ENCODE measurements around the gene MISP3. TPM values are rescaled to one million over a fixed set of nuclear protein-coding genes. Genes with fewer than 3 reads are reported as not detected.
"Not testable (repeated sequence)": the region's sequence is repeated elsewhere in the genome, so short reads cannot be mapped to it uniquely, and the experiment has no call there.

MISP3 gene
- total and polyA plus RNA-seq, 5 experiments from 2014 or later = 0.36 to 1.4 (median 0.59) TPM

- Mint-ChIP-seq H3K9me3 (no peaks in the 10 kb centered on the region), H3K27me3 (no peaks in the 10 kb centered on the region), H3K36me3 (peaks cover 0 to 85% (median 6%) of the 10 kb centered on the region in 3 donors), H3K27ac (peak overlapping the region in 5 of 10 donors; percentile 29 to 78 (median 58)), H3K4me3 (no peak overlapping the region), H3K4me1 (peaks cover 3 to 38% (median 19%) of the 10 kb centered on the region in 4 donors)
- no peak for DNase-seq
- ATAC-seq = no peak
- POLR2A ChIA-PET = interaction anchor here (0.7 kb wide), 1 partner anchor 10 kb away, joined by 4 read pairs; no protein-coding TSS in a partner anchor
Observed at GRCh38 chr19:14039181-14039580, 33.4 kb upstream of the MISP3 start.

DNA sequence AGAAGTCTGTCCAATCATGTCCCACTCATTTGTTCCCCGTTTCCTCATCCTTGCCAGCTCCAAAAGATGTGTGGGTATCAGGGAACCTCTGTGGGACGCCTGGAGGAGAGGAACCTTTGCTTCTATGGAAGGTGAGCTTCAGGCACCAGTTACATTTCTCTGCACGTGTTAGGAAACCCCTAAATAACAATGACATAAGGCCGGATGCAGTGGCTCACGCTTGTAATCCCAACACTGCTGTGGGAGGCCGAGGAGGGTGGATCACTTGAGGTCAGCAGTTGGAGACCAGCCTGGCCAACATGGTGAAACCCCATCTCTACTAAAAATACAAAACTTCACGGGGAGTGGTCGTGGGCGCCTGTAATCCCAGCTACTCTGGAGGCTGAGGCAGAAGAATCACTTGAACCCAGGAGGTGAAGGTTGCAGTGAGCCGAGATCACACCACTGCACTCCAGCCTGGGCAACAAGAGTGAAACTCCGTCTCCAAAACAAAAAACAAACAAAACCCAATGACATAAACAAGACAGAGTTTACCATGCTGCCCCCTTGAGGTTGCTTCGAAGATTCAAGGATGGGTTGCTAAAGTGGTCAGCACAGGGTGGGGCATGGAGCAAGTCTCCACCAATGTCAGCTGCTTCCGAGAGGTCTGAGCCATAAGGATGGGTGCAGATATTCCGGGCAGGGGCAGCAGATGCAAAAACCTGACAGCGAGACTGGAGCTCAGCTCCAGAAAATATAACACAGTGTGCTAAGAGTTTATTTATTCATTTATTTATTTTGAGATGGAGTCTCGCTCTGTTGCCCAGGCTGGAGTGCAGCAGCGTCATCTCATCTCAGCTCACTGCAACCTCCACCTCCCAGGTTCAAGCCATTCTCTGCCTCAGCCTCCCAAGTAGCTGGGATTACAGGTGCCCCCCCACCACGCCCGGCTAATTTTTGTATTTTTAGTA is 29.7 kb upstream of the MISP3 start:
- DNase-seq (peak in 7 of 10 donors; percentile 24 to 48 (median 37)), ATAC-seq (peak; percentile 54 to 70)
- peaks cover 2 to 25% (median 14%) of the 10 kb centered on the region in 4 donors for H3K4me1 Mint-ChIP-seq
- not testable (repeated sequence) for H3K27me3 Mint-ChIP-seq, H3K9me3 Mint-ChIP-seq
- POLR2A ChIA-PET = interaction anchor here (0.7 to 1.5 kb wide), 4 partner anchors 11 to 164 kb away, joined by 3 to 7 read pairs (median 4); partner anchors contain the start of gene IL27RA
- peak overlapping the region; percentile 72 to 95 (median 87) for H3K27ac Mint-ChIP-seq
- peaks cover 0 to 88% (median 6%) of the 10 kb centered on the region in 3 donors for H3K36me3 Mint-ChIP-seq
- H3K4me3 Mint-ChIP-seq = peak overlapping the region in 1 of 10 donors; percentile 48

GRCh38 chr19:14047866-14048265 is 24.7 kb upstream of the MISP3 start:
- H3K4me1 Mint-ChIP-seq = peaks cover 3 to 13% (median 9%) of the 10 kb centered on the region in 4 donors
- not testable (repeated sequence) for H3K27me3 Mint-ChIP-seq, H3K4me3 Mint-ChIP-seq, DNase-seq, H3K9me3 Mint-ChIP-seq, ATAC-seq, H3K27ac Mint-ChIP-seq
- POLR2A ChIA-PET = interaction anchor here (0.7 to 1.7 kb wide), 6 partner anchors 16 to 167 kb away, joined by 3 to 5 read pairs (median 4); partner anchors contain the start of genes DCAF15, IL27RA and RFX1
- H3K36me3 Mint-ChIP-seq = peaks cover 0 to 87% (median 25%) of the 10 kb centered on the region in 3 donors

- POLR2A ChIA-PET = interaction anchor here (0.7 to 1.7 kb wide), 7 partner anchors 17 to 259 kb away, joined by 3 to 5 read pairs (median 4); partner anchors contain the start of genes DCAF15, IL27RA and RFX1
- Mint-ChIP-seq H3K27me3 (no peaks in the 10 kb centered on the region), H3K27ac (peak overlapping the region in 8 of 10 donors; percentile 13 to 82 (median 72)), H3K36me3 (peaks cover 0 to 88% (median 27%) of the 10 kb centered on the region in 3 donors), H3K4me1 (peaks cover 1 to 12% (median 7%) of the 10 kb centered on the region in 4 donors), H3K4me3 (no peak overlapping the region), H3K9me3 (peaks cover 0 to 2% (median 0%) of the 10 kb centered on the region in 9 donors)
- DNase-seq (peak; percentile 54 to 81 (median 70)), ATAC-seq (peak; percentile 72 to 89)
Observed at GRCh38 chr19:14048443-14049153, 24.0 kb upstream of the MISP3 start.

GRCh38 chr19:14050512-14050911 is 22.1 kb upstream of the MISP3 start:
- Mint-ChIP-seq H3K9me3 (peaks cover 0 to 2% (median 0%) of the 10 kb centered on the region in 9 donors), H3K4me3 (no peak overlapping the region), H3K4me1 (peaks cover 3 to 19% (median 10%) of the 10 kb centered on the region in 4 donors), H3K36me3 (peaks cover 0 to 82% (median 27%) of the 10 kb centered on the region in 3 donors), H3K27me3 (no peaks in the 10 kb centered on the region), H3K27ac (peak overlapping the region in 4 of 10 donors; percentile 19 to 71 (median 51))
- DNase-seq (no peak), ATAC-seq (no peak)
- POLR2A ChIA-PET = interaction anchor here (0.6 to 0.7 kb wide), 2 partner anchors 276 to 301 kb away, joined by 4 to 5 read pairs; partner anchors contain the start of gene C19orf53

- ATAC-seq, H3K27ac Mint-ChIP-seq, DNase-seq, H3K9me3 Mint-ChIP-seq, H3K4me3 Mint-ChIP-seq, POLR2A ChIA-PET, H3K27me3 Mint-ChIP-seq: not testable (repeated sequence)
- H3K4me1 Mint-ChIP-seq = peaks cover 1 to 19% (median 9%) of the 10 kb centered on the region in 4 donors
- peaks cover 0 to 77% (median 27%) of the 10 kb centered on the region in 3 donors for H3K36me3 Mint-ChIP-seq
Observed at GRCh38 chr19:14050961-14051360, 21.6 kb upstream of the MISP3 start.

GRCh38 chr19:14051980-14052379 is 20.6 kb upstream of the MISP3 start:
- H3K27ac Mint-ChIP-seq = peak overlapping the region in 2 of 10 donors; percentile 65 to 88
- no peak for DNase-seq
- no peak overlapping the region for H3K4me3 Mint-ChIP-seq

DNA sequence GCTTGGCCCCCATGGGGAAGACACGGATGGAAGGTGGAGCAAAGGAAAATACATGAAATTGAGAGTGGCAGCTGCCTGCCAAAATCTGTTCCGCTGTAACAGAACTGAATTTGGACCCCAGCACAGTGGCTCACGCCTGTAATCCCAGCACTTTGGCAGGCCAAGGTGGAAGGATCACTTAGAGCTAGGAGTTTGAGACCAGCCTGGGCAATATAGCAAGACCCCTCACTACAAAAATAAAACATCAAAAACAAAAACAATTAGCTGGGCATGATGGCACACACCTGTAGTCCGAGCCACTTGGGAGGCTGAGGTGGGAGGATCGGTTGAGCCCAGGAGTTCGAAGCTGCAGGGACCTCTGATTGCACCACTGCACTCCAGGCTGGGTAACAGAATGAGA is 20.1 kb upstream of the MISP3 start:
- Mint-ChIP-seq H3K9me3 (peaks cover 0 to 2% (median 0%) of the 10 kb centered on the region in 9 donors), H3K27ac (peak overlapping the region in 3 of 10 donors; percentile 43 to 88 (median 65)), H3K4me1 (peaks cover 4 to 14% (median 8%) of the 10 kb centered on the region in 4 donors), H3K27me3 (peaks cover 0 to 4% (median 0%) of the 10 kb centered on the region in 5 donors), H3K4me3 (no peak overlapping the region), H3K36me3 (peaks cover 0 to 64% (median 25%) of the 10 kb centered on the region in 3 donors)
- ATAC-seq = no peak
- DNase-seq = no peak
- POLR2A ChIA-PET = interaction anchor here (0.7 to 2.0 kb wide), 5 partner anchors 10 to 181 kb away, joined by 3 to 5 read pairs (median 3); partner anchors contain the start of genes IL27RA and RFX1

More at GRCh38 chr19:14051980-14052379, 20.6 kb upstream of the MISP3 start:
- peaks cover 3 to 12% (median 8%) of the 10 kb centered on the region in 4 donors for H3K4me1 Mint-ChIP-seq
- peaks cover 0 to 68% (median 25%) of the 10 kb centered on the region in 3 donors for H3K36me3 Mint-ChIP-seq
- H3K27me3 Mint-ChIP-seq = peaks cover 0 to 3% (median 0%) of the 10 kb centered on the region in 5 donors
- H3K9me3 Mint-ChIP-seq = peaks cover 0 to 2% (median 0%) of the 10 kb centered on the region in 9 donors
- ATAC-seq = no peak
- POLR2A ChIA-PET = interaction anchor here (0.7 to 2.0 kb wide), 2 partner anchors 19 to 20 kb away, joined by 3 to 5 read pairs; partner anchors contain the start of gene IL27RA

- Mint-ChIP-seq H3K9me3 (peaks cover 0 to 2% (median 0%) of the 10 kb centered on the region in 9 donors), H3K4me1 (peaks cover 4 to 18% (median 12%) of the 10 kb centered on the region in 4 donors), H3K4me3 (peak overlapping the region in 1 of 10 donors; percentile 55), H3K27me3 (peaks cover 0 to 9% (median 3%) of the 10 kb centered on the region in 5 donors), H3K27ac (peak overlapping the region in 3 of 10 donors; percentile 37 to 85 (median 47)), H3K36me3 (peaks cover 0 to 59% (median 25%) of the 10 kb centered on the region in 3 donors)
- DNase-seq = no peak
- POLR2A ChIA-PET = interaction anchor here (1.2 to 2.0 kb wide), 4 partner anchors 11 to 182 kb away, joined by 3 to 5 read pairs (median 3); partner anchors contain the start of genes IL27RA and RFX1
- no peak for ATAC-seq
Observed at GRCh38 chr19:14053032-14053431, 19.6 kb upstream of the MISP3 start.

DNA sequence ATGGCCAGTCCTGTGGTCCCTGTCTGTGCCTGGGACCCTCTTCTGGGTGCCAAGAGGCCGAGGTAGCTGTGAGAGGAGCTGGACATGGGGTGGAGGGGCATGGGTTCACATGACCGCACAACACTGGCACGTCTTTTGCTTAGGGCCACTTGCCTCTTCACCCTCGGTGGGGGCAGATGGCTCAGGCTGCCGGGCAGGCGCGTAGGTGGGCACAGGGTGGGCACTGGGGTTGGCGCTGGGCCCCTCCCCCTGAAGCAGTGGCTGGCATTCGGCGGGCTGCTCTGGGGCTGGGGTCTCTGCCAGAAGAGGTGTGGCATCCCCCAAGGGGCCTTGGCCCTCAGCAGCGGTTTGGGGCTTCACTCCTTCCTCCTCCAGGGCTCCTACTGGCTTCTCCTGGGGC is 19.1 kb upstream of the MISP3 start:
- Mint-ChIP-seq H3K27me3 (peaks cover 3 to 14% (median 8%) of the 10 kb centered on the region in 5 donors), H3K9me3 (peaks cover 0 to 2% (median 0%) of the 10 kb centered on the region in 9 donors), H3K4me3 (peak overlapping the region in 1 of 10 donors; percentile 55), H3K4me1 (peaks cover 5 to 21% (median 15%) of the 10 kb centered on the region in 4 donors), H3K36me3 (peaks cover 0 to 55% (median 22%) of the 10 kb centered on the region in 3 donors), H3K27ac (peak overlapping the region in 5 of 10 donors; percentile 40 to 75 (median 44))
- POLR2A ChIA-PET = interaction anchor here (1.2 to 2.0 kb wide), 4 partner anchors 11 to 182 kb away, joined by 3 to 5 read pairs (median 3); partner anchors contain the start of genes IL27RA and RFX1
- DNase-seq (no peak), ATAC-seq (no peak)

- Mint-ChIP-seq H3K9me3 (peaks cover 0 to 2% (median 0%) of the 10 kb centered on the region in 9 donors), H3K4me3 (no peak overlapping the region), H3K27ac (peak overlapping the region in 7 of 10 donors; percentile 40 to 84 (median 60)), H3K27me3 (peaks cover 9 to 20% (median 12%) of the 10 kb centered on the region in 5 donors), H3K36me3 (peaks cover 0 to 50% (median 19%) of the 10 kb centered on the region in 3 donors), H3K4me1 (peaks cover 10 to 25% (median 19%) of the 10 kb centered on the region in 4 donors)
- POLR2A ChIA-PET = interaction anchor here (0.8 kb wide), 1 partner anchor 259 kb away, joined by 3 read pairs; the partner anchor contains the start of gene ZSWIM4
- ATAC-seq = no peak
- no peak for DNase-seq
Observed at GRCh38 chr19:14054099-14054498, 18.5 kb upstream of the MISP3 start.

All from naive thymus-derived CD8-positive, alpha-beta T cell (primary cell).